DLD1 (cell line): ENCODE measurements around the gene YDJC.
"Not testable (repeated sequence)": the region's sequence is repeated elsewhere in the genome, so short reads cannot be mapped to it uniquely, and the experiment has no call there.

Experiments
- in situ Hi-C: cut with HindIII; loops from 2 replicates; pipeline ENCODE4 v1.10.0; 2017; ENCODE audit warnings: low sequenced_read_pairs

YDJC gene

DNA sequence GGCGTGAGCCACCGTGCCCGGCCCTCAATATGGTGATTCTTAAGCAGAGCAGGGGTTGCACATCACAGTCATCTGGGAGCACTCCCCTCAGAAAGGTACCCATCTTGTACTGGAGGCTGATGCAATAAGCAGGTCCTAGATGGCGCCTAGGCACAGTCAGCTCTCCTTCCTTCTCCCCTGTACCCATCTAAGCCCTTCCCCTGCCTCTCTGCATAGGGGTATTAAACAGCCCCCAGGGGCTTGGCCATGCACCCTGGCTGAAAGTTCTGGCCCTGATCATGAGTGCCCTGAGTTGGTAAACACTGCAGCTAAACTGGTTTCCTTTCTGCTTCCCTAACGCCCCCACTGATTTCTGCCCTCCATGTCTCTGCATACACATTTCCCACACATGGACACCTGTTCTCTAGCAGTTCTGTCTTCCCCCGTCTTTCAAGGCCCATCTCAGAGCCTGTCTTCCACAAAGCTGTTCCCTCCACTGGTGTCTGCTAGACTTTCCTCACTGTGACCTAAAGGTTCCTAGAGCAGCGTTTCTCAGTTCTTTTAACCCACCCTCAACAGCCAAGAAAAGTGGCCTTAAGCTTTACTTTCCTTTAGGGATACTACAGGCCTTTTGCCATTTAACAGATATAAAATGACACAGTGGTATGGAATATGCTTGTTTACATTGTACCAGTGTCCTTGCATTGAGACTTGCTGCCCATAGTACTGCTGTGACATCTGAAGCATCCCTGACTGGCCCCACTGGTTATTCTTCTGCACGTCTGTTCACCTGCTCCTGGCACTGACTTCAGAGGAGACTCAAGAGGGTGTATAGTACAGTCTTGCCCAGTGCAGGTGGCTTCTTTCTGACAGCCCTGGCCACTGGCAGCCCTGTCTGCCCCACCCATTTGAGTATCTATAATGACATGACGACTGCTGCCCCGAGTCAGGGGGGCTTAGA lies 46.8 kb downstream of the YDJC start:
- in situ Hi-C loops = no loop called here

GRCh38 chr22:21581009-21581713 lies 48.7 kb downstream of the YDJC start:
- in situ Hi-C loops = not testable (repeated sequence)

- in situ Hi-C loops = not testable (repeated sequence)
Observed at GRCh38 chr22:21580623-21581007, 49.2 kb downstream of the YDJC start.

- in situ Hi-C loops = no loop called here
Observed at GRCh38 chr22:21579474-21579851, 50.4 kb downstream of the YDJC start.
